ENCODE data around the gene TBC1D12.
A peak's percentile ranks its signal among the peaks of the same experiment; 100 is the strongest.
"Not testable (repeated sequence)": the region's sequence is repeated elsewhere in the genome, so short reads cannot be mapped to it uniquely, and the experiment has no call there.

Gene TBC1D12

DNA sequence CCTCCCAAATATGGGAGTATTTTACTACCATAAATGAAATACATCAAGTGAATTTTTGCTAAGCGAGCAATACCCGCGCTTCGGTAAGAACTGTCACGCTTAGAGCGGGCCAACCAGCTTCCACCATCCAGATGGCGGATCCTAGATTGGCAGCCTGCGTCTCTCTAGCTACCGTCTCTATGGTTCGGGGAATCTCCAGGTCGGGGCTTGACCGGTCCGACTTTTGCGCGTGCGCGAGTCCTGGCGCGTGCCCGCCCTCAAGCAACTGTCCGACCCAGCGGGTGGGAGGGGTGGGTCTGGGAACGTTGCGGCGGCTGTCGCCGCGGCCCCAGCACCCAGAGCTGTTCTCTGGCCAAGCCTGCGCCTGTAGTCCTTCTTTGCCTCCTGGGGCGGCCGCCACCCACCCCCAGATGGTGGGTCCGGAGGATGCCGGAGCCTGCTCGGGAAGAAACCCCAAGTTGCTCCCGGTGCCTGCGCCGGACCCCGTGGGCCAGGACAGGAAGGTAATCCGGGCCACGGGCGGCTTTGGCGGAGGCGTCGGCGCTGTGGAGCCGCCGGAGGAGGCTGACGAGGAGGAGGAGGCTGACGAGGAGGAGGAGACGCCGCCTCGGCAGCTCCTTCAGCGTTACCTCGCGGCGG is at the start of gene TBC1D12:
TSS of gene TBC1D12 (plus strand) at position 338 of the 639 bp plus-strand sequence. CDS start at position 411, 73 bp downstream.
- DNase-seq, result no peak

DNA sequence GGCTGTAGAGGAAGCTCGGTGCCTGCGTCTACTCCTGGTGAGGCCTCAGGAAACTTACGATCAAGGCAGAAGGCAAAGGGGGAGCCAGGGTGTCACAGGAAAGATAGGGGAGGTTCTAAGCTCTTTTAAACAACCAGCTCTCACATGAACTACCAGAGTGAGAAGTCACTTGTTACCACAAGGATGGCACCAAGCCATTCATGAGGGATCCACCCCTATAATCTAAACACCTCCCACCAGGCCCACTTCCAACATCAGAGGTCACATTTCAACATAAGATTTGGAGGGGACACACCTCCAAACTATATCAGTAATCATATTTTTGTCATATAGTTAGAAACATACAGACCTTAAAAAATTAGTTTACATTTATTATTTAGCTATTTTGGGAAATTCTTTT is 49.0 kb upstream of the TBC1D12 start:
- DNase-seq, result no peak

DNA sequence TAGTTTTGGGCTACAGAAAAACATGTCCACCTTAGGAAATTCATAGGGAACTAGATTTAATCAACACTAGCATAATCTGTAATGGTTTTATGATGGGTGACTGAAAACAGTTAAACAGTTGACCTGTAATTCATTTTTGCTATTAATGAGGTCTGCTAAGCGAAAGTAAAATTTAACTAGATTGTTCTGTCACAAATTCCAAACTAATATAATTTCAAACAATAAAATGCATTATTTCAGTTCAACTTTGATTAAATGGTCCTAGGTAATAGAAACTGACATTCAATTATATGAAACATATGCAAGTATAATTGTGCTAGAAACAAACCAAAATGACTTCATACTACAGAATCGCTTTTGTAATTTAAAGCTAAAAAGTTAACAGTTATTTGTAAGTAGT is 46.5 kb upstream of the TBC1D12 start:
- DNase-seq, result no peak

DNA sequence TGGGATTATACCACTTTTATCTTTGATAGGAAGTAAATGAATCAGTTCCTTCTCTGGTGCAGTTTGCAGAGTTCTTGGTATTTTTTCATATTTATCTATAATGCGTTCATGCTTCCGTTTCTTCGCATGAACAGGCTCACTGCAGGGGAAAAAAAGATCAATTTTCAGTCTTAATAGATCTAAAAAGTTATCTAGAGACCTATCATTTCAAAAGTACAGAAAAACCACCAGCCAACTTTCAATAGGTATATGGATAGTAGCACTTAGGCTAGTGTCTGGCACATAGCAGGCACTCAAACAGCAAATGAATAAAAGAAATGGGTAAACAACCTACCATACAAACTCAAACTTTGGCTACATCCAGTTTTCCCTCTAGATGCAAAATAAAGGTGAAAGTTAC is 45.1 kb upstream of the TBC1D12 start:
- no peak for DNase-seq

DNA sequence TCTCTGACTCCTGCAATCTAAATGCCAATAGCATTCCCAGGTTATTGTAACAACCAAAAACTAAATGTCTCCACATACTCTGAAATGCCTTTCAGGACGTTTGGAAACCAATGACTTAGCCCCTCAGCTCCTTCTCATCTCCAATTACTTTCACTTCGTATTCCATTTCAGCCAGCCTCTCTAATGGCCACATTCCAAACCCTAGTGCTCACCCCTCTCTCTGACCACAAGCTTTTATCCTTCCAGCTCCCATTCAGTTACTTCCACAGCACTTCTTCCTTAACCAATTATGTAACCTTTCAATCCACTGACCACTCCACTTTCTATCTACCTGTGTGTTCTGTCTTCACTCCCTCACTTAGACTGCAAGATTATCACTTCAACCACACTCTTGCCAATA is 43.9 kb upstream of the TBC1D12 start:
- DNase-seq, result no peak

DNA sequence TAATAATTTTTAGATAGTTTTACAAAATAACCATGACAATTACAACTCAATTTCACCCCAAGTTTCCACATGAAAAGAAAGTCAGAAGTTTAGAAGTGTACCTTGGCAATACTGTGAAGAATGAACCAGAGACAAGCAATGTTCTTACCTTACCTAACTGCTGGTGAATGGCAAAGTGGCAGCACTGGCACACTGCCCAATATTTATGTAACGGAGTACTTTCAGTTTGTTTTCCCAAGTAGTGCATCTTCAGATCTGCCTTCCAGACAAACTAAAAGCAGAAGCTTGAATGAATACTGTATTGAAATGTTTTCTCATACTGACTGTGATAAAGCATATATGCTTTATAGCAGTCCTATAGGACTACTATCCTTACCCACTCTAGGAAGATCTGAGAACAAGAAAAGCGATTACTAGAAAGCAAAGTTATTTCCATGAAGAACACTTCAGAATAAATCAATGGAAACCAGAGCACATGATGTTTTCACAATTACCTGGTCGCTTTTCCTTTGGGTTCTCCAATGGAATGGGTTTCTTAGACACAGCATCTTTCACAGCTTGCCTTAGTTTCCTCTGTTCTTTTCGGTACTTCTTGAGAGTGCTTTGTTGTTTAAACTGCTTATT is 41.1 kb upstream of the TBC1D12 start:
- no peak for DNase-seq

DNA sequence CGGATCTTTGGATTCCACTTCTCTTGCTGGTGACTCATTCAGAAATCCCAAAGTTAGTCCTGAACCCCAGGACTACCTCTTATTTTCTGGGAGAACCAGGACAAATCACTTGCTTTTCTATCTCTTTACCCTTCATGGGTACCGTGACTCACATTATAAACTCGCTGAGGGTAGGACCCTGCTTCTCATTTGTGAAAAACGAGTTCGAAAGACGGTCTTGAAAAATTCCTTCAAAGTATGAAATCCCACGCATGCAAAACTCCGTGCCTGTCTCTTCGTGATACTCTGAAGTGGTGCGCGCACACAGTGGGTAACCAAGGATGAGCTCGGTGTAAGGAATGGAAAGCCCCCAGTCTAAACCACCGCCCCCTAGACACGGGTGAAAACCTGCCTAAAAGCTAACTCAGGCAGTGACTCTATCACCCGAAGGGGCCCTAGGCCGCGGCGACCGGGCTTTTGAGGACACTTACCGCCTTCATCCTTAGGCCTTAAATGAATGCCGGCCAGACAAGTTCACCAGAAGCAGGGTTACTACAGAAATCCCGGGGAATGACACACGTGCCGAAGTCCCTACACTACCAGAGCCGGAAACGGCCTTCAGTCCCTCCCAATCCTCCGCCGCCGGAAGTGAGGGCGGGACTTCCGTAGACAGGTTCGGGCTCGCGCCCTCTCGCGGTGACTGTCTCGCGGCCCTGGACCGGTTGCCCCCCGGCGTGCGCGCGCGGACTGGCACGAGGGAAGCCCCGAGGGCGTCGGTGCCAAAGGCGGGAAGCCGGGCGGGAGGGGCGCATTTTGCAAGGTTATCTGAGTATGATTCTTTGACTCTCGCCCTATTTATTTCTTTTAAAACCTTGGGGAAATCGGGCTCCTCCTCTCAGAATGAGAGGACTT is 39.7 kb upstream of the TBC1D12 start, which contains the start of gene NOC3L:
TSS of gene NOC3L (minus strand) at position 580 of the 891 bp plus-strand sequence. CDS start at position 479, 101 bp downstream.
- peak; percentile 94 for DNase-seq

DNA sequence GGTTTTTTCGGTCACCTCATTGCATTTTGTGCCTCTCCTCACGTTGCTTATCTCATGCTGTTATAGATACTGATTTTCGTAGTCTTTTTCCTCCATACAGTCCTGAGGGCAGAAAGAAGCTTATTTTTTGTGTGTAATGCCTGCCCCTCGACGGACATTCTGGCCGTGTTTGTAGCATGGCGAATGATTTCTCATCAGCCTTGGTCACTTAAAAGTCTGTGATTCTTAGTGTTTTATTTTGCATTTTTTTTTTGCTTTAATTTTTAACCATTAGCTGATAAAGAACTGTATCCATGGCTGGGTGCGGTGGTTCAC is 39.1 kb upstream of the TBC1D12 start:
- no peak for DNase-seq

DNA sequence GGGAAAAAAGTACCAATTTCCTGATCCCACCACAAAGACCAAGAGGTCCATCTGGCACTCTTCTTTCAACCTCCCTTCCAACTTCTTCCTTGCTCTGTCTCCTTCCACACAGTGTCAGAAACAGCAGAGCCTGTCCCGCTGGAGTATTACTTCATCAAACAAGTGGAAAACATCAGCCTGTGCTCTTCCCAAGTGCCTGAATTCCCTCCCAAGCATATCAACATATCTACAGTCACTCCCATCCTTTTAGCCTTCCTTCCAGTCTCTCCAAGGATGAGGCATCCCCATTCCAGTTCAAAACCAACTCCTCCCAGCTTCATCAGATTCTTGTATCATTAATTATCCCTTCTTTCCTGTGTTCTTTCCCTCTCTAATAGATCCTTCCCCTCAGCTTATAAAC is 37.9 kb upstream of the TBC1D12 start:
- no peak for DNase-seq

DNA sequence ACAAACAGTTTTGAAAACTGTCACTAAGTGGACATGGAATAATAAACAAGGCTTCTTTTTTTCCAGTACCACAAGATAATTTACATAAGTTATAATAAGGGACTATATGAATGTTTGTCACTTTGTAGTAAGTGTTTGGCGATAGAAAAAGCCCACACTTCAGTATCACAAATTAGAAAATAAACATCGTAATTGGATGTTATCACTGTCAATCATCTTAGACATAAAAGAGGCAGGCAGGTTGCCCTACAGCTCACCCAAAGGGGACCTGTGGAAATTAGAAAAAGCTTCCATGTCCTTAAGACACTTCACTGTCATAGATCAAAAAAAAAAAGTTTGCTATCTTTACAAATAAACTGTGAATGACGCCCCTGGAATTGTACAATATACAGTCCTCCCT is 36.0 kb upstream of the TBC1D12 start:
- no peak for DNase-seq

DNA sequence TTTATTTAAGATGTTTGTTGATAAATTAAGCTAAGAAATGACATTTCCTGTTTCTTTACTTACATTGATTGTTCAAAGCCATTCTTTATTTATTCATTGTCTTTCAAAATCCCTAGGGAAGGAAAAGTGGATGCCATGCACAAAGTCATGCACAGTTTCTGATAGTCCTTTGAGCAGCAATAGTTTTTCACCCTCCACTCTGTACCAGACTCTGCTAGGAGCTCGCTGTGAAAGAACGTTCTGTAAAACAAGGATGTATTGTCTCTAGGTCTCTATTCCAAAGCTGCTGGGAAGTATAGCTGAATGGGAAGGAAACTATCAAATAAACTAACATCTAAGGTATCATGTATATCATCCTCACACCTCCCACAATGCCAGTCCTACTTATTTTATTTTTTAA is 31.8 kb upstream of the TBC1D12 start:
- DNase-seq, result no peak

DNA sequence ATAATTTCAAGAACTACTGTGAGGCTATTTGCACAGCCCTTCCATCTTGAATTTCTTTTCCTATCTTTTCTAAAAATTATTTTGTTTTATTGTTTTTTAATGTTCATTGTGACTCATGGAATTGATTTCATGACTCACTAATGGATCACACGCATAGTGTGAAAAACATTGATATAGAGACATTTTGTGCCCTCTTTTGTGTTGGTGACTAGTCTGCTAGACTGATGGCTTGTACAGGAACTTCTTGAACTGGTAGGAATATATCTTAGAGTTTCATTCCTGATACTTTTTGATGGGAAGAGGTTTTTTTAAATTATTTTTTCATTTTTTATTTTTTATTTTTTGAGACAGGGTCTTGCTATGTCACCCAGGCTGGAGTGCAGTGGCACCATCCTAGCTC is 27.0 kb upstream of the TBC1D12 start:
- DNase-seq, result no peak

DNA sequence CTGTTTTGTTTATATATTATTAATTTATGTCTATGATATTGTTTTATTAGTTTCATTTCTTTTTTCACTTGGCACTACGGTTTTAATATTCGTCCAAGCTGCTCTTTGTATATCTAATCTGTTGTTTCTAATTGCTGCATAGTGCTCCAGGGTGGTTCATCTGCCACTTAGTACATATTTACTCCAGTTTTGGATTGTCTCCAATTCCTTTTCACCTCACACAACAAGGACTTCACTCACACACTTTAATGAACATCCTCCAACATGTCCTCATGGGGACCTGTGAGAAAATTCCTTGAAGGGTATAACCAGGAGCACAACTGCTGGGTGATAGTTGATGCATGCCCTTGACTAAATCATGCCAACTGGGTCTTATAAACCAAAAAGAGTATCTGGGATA is 25.5 kb upstream of the TBC1D12 start:
- DNase-seq, result no peak

DNA sequence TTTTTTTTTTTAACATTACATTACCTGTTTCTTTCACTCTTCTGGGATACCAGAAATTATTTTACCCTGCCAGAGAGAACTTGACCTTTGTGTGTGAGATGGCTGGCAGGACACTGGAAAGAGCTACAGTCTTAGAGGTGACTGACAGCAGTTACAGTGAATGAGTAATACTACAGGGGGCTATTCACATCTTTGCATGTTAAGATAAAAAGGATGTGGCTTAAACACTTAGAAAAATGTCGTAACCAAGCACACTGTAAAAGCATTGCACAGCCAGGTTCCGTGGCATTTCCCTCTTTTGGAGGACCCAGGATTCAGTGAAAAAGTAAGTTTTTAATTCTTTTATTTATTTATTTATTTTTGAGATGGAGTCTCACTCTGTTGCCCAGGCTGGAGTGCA is 18.8 kb upstream of the TBC1D12 start:
- DNase-seq, result no peak

DNA sequence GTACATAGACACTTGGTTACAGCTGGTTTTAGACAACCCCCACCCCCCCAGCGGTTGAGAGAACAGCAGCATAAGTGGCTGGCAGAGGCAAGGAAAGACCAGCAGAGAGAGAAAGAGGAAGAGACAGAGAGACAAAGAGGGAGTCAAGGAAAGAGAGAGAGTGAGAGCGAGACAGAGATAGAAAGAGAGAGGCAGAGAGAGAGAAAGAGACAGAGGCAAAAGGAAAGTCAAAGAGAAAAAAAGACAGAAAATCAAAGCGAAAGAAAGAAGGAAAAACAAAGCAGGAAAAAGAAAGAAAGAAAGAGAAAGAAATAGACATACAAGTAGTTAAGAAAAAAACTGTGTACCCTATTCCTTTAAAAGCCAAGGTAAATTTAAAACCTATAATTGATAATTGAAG is 16.6 kb upstream of the TBC1D12 start:
- DNase-seq, result not testable (repeated sequence)

DNA sequence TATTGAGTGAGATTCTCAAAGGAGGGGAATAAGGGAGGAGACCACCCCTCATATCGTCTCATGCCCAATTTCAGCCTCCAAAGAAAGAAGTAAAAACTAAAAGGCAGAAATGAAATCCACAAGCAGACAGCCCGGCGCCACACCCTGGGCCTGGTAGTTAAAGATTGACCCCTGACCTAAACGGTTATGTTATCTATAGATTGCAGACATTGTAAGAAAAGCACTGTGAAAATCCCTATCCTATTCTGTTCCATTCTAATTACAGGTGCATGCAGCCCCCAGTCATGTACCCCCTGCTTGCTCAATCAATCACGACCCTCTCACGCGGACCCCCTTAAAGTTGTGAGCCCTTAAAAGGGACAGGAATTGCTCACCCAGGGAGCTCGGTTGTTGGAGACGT is 10.2 kb upstream of the TBC1D12 start:
- not testable (repeated sequence) for DNase-seq

DNA sequence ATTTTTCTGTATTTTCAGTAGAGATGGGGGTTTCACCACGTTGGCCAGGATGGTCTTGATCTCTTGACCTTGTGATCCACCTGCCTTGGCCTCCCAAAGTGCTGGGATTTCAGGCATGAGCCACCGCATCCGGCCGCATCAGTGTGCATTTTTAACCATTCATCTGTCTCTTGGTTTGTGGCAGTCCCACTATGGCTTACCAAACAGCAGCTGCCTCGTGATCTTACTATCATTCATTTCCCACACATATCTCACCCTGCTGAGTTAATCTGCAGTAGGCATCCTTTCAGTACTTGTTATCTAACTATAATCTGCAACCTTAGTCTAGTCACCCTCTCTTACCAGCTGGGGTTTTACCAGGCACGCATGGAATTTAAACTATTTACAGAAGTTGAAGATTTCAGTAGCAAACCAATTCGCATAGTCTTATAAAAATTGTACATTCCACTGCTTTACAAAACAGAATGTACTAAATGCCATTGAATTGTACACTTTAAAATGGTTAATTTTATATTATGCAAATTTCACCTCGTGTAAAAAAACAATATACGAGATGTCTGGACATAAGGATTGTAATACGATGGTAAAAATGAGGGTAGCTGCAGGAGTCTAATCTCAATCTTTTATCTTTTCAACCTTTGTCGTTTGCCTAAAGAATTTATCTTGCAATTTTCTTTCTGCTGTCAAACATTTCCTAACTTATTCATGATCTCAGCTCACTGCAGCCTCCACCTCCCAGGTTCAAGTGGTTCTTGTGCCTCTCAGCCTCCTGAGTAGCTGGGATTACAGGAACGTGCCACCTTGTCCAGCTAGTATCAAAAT is 4.6 kb upstream of the TBC1D12 start:
- DNase-seq, result no peak

DNA sequence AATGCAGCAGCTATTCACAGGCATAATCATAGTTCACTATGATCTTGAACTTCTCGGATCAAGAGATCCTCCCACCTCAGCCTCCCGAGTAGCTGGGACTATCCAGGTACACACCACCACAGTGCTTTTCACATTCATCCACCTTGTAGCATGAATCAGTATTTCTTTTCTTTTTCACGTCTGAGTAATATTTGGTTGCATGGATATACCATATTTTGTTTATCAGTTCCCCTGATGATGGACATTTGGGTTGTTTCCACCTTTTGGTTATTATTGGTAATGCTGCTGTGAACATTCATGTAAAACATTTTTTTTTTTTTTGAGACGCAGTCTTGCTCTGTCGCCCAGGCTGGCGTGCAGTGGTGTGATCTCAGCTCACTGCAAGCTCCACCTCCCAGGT is 3.6 kb upstream of the TBC1D12 start:
- DNase-seq, result no peak

DNA sequence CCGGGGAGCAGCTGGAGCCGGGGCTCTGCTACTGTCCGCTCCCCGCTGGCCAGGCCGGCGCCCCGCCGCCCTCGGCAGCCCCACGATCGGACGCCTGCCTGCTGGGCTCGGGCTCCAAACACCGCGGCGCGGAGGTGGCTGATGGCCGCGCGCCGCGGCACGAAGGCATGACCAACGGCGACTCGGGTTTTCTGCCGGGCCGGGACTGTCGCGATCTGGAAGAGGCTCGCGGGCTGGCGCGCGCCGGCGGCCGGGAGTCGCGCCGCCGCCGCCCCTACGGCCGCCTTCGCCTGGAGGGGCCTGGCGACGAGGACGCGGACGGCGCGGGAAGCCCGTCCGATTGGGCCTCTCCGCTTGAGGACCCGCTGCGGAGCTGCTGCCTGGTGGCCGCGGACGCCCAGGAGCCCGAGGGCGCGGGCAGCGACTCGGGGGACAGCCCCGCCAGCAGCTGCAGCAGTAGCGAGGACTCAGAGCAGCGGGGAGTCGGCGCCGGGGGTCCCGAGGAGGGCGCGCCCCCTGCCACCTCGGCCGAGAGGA is 570 bp downstream of the TBC1D12 start:
- no peak for DNase-seq

DNA sequence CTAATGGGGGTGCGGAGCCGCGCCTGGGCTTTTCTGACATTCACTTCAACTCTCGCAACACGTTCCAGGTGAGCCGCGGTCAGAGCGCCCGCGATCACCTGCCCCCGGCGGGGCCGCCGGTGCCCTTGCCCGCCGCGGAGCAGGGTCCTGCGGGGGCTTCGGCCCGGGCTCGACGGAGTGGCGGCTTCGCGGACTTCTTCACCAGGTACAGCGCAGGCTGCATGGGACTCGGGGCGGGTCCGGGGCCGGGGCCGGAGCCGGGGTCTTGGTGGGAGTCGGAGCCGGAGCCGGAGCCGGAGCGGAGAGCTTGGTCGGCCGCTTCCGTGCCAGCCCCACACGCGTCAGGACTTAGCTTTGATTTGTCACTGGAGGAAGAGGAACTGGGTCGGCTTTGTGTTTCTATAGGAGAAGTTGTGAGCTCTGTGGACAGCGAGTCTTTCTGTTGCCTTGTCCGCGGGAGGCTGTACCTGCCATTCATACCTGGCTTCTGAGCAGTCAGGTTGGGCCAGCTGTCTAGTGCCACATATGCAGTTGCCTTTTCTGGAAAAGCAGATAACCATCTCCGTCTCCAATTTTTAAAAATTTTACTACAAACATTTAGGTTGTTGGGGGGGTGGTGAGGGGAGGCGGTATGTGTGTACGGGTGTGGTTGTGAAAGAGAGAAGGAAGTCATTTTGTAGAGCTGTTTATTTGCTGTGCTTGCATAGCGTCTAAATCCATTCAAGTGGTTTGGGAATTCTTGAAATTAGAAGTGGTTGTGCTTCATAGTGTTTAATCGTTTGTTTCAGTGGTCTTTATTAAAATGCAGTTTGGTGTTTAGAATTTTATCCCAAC is 1.3 kb downstream of the TBC1D12 start:
- DNase-seq, result no peak

DNA sequence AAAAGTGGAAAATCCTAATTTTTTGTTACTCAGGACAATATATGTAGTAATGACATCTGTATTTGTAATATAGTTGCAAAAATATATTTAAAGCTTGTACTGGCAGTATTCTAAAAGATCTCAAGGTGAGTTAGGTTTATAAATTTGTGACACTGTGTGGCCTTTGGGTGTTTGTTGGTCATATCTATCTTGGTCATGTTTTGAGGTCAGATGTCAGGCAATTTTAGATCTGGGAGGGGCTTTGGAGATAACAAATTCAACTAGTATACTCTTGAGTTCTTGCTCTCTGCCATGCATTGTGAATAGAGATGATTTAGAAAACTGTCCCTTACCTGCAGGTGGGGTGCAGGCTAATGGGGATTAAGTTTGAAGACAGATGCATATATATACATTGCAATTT is 3.1 kb downstream of the TBC1D12 start:
- no peak for DNase-seq

DNA sequence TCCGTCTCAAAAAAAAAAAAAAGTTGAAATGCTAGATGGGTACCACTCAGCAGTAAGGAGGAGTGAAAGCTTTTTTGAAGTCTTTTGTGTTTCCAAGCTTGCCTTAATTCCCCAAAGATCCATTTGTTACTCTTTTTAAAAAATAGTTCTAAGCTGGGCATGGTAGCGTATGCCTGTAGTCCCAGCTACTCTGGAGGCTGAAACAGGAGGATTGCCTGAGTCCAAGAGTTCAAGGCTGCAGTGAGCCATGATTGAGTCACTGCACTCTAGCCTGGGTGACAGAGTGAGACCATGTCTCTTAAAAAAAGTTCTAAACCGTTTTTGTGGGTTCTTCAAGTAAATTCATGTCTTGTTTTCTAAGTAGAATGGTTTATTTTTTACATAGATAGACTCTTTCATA is 5.3 kb downstream of the TBC1D12 start:
- no peak for DNase-seq
